Liver (tissue), 9 donors: ENCODE results near the gene NDUFS5. TPM values are rescaled to one million over a fixed set of nuclear protein-coding genes. Genes with fewer than 3 reads are reported as not detected.

Source experiments
- DNase-seq: peaks from one replicate; pipeline ENCODE4 v3.0.0-alpha.2; 2017; ENCODE audit warnings: low spot score
- H3K27ac ChIP-seq, 2 donors: one replicate each; pipeline ENCODE4 v1.7.0; 2013; ENCODE audit warnings: inconsistent platforms in 2 of 2, low read length in 2 of 2, control low read depth in 1 of 2, low read depth in 1 of 2, mild to moderate bottlenecking in 1 of 2
- H3K27me3 ChIP-seq, 4 donors: one replicate each; pipeline versions ENCODE4 v1.6.1 to v1.7.0; 2013; ENCODE audit warnings: low read length in 3 of 4, inconsistent platforms in 1 of 4, mild to moderate bottlenecking in 1 of 4, moderate library complexity in 1 of 4; ENCODE audit not compliant: control insufficient read depth in 4 of 4, insufficient read depth in 4 of 4
- H3K36me3 ChIP-seq, 4 donors: one replicate each; pipeline versions ENCODE4 v1.6.1 to v1.7.0; 2013; ENCODE audit warnings: low read length in 3 of 4, mild to moderate bottlenecking in 3 of 4, low read depth in 1 of 4, moderate library complexity in 1 of 4; ENCODE audit not compliant: control insufficient read depth in 4 of 4, insufficient read depth in 3 of 4
- H3K4me1 ChIP-seq, 4 donors: one replicate each; pipeline versions ENCODE4 v1.6.1 to v1.7.0; 2013; ENCODE audit warnings: low read length in 3 of 4, mild to moderate bottlenecking in 3 of 4, moderate library complexity in 1 of 4; ENCODE audit not compliant: control insufficient read depth in 4 of 4, insufficient read depth in 4 of 4
- H3K4me3 ChIP-seq, 3 donors: one replicate each; pipeline versions ENCODE4 v1.6.1 to v1.7.0; 2013; ENCODE audit warnings: low read length in 3 of 3, control low read depth in 1 of 3, low read depth in 1 of 3, mild to moderate bottlenecking in 1 of 3
- H3K9ac ChIP-seq, 2 donors: one replicate each; pipeline ENCODE4 v1.7.0; 2013; ENCODE audit warnings: low read length in 2 of 2, mild to moderate bottlenecking in 2 of 2, moderate library complexity in 2 of 2, control low read depth in 1 of 2, low read depth in 1 of 2
- H3K9me3 ChIP-seq, 4 donors: one replicate each; pipeline versions ENCODE4 v1.6.1 to v1.7.0; 2013; ENCODE audit warnings: low read length in 3 of 4; ENCODE audit not compliant: control insufficient read depth in 4 of 4
- EGR1 ChIP-seq, 2 donors: IDR thresholded peaks; 2 replicates each; pipeline ENCODE4 v1.6.1; 2016 to 2018; ENCODE audit warnings: antibody characterized with exemption in 2 of 2, low read depth in 2 of 2
- FOXA1 ChIP-seq: IDR thresholded peaks from 2 replicates; pipeline ENCODE4 v1.6.1; 2016; ENCODE audit warnings: antibody characterized with exemption
- FOXA2 ChIP-seq: IDR thresholded peaks from 2 replicates; pipeline ENCODE4 v1.6.1; 2016; ENCODE audit warnings: antibody characterized with exemption
- GABPA ChIP-seq, 2 donors: IDR thresholded peaks in 1 of 2; conservative IDR thresholded peaks in 1 of 2; 2 replicates each; pipeline ENCODE4 v1.6.1; 2016; ENCODE audit warnings: antibody characterized with exemption in 2 of 2, mild to moderate bottlenecking in 1 of 2, moderate library complexity in 1 of 2
- HNF4G ChIP-seq: IDR thresholded peaks from 2 replicates; pipeline ENCODE4 v1.6.1; 2016; ENCODE audit warnings: antibody characterized with exemption
- JUND ChIP-seq, 2 donors: IDR thresholded peaks; 2 replicates each; pipeline ENCODE4 v1.6.1; 2016; ENCODE audit warnings: antibody characterized with exemption in 2 of 2
- RAD21 ChIP-seq, 2 donors: IDR thresholded peaks; 2 replicates each; pipeline ENCODE4 v1.6.1; 2016; ENCODE audit warnings: antibody characterized with exemption in 2 of 2, mild to moderate bottlenecking in 2 of 2
- RXRA ChIP-seq, 2 donors: IDR thresholded peaks; 2 replicates each; pipeline ENCODE4 v1.6.1; 2017 to 2018; ENCODE audit warnings: antibody characterized with exemption in 2 of 2, mild to moderate bottlenecking in 1 of 2
- SP1 ChIP-seq: IDR thresholded peaks from 2 replicates; pipeline ENCODE4 v1.6.1; 2018; ENCODE audit warnings: antibody characterized with exemption, mild to moderate bottlenecking
- TAF1 ChIP-seq: conservative IDR thresholded peaks from 2 replicates; pipeline ENCODE4 v1.6.1; 2016; ENCODE audit warnings: antibody characterized with exemption, mild to moderate bottlenecking
- WGBS: extraction: QIAGEN DNeasy Blood & Tissue Kit; methylation state at CpG from one replicate; pipeline ENCODE4 v1.1.7; 2013; 5-methylcytosine and 5-hydroxymethylcytosine counted together
- polyA plus RNA-seq, 2 donors: library from polyadenylated mRNA; stranded (reverse) in 1 of 2; unstranded in 1 of 2; fragments of 200-250 nt in 1 of 2; fragments of >200 nt in 1 of 2; fragmentation: Nextera tagmentation in 1 of 2; extraction: Ambion mirVana in 1 of 2; gene quantifications; one replicate each; pipeline versions ENCODE4 v1.2.1 to v1.2.3, GENCODE V29; 2013 to 2015
- total RNA-seq, 2 donors: library from RNA; depleted of rRNA; stranded (reverse); fragments of >200 nt; gene quantifications; one replicate each; pipeline ENCODE4 v1.2.3, GENCODE V29; 2014
- TF ChIP-seq, protein P1 (sequence below): fragments of 150-350 bp; IDR thresholded peaks from 2 replicates; pipeline ENCODE4 v1.5.1; 2017; ENCODE audit warnings: improper control_type of control experiment, low read depth, low read length; ENCODE audit not compliant: missing input control
- TF ChIP-seq, protein P2 (sequence below): IDR thresholded peaks from 2 replicates; pipeline ENCODE4 v1.6.1; 2016; ENCODE audit warnings: antibody characterized with exemption
- TF ChIP-seq, protein P3 (sequence below): IDR thresholded peaks from 2 replicates; pipeline ENCODE4 v1.6.1; 2016; ENCODE audit warnings: antibody characterized with exemption
- TF ChIP-seq, protein P4 (sequence below): IDR thresholded peaks from 2 replicates; pipeline ENCODE4 v1.6.1; 2016; ENCODE audit warnings: antibody characterized with exemption
- TF ChIP-seq, protein P5 (sequence below): IDR thresholded peaks from 2 replicates; pipeline ENCODE4 v1.6.1; 2016; ENCODE audit warnings: antibody characterized with exemption, mild to moderate bottlenecking
- donor health status: healthy.
- donor health status: healthy.
- donor health status: healthy.
- donor health status: healthy.
- donor health status: healthy.

NDUFS5 gene
- total and polyA plus RNA-seq, 4 donors = 193 to 308 (median 236) TPM

DNA sequence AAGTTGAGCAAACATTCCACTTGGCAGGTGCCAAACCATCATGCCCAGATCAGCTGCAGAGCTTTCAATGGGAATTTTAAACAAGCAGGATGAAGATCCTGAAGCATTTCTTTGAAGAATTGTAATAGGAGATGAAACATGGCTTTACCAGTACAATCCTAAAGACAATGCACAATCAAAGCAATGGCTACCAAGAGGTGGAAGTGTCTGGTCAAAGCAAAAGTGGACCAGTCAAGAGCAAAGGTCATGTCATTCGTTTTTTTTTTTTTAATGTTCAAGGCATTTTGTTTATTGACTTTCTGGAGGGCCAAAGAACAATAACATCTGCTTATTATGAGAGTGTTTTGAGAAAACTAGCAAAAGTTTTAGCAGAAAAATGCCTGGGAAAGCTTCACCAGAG is 3.0 kb upstream of the NDUFS5 start:
- H3K9me3 ChIP-seq = no peaks in the 10 kb centered on the region
- H3K4me1 ChIP-seq = peaks cover 0 to 11% (median 5%) of the 10 kb centered on the region in 4 donors
- no peak for TF ChIP-seq FOXA1
- no peak for TF ChIP-seq RAD21 (IDR thresholded peaks at IDR 0.05)
- no peak for TF ChIP-seq TAF1
- H3K27me3 ChIP-seq = no peaks in the 10 kb centered on the region
- no peaks in the 10 kb centered on the region for H3K36me3 ChIP-seq
- H3K27ac ChIP-seq = no peak overlapping the region
- 36% methylated on average over 1 of the region's 1 CpG for WGBS
- H3K9ac ChIP-seq = no peak overlapping the region
- no peak overlapping the region for H3K4me3 ChIP-seq
- no peak for DNase-seq

DNA sequence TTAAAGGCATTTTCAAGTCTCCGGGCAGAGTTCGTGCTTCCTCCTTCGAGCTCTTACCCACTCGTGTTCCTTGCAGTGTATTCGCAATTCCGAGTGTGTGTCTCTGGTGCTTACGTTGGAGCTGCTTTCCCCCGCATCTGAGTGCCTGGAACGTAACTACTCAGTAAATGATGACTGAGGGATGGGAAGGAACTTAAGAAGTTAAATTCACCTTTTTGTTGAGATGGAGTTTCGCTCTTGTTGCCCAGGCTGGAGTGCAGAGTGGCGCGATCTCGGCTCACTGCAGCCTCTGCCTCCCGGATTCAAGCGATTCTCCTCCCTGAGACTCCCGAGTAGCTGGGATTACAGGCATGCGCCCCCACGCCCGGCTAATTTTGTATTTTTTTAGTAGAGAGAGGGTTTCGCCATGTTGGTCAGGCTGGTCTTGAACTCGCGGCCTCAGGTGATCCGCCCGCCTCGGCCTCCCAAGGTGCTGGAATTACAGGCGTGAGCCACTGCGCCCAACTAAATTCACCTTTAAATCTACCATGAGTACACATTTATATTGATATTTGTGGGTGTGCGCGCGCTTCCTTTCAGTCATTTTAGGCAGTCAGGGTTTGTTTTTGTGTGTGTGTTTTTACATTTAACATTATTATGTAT is 837 bp downstream of the NDUFS5 start:
- H3K9me3 ChIP-seq = no peaks in the 10 kb centered on the region
- peaks cover 3 to 23% (median 15%) of the 10 kb centered on the region in 4 donors for H3K36me3 ChIP-seq
- peak overlapping the region; percentile 56 to 96 (median 94) for H3K4me3 ChIP-seq
- TF ChIP-seq GABPA (IDR thresholded peaks at IDR 0.05 in 1 of 2, conservative IDR thresholded peaks at IDR 0.05 in 1 of 2) (no peak), SP1 (no peak), FOXA2 (no peak), JUND (IDR thresholded peaks at IDR 0.05) (no peak), FOXA1 (no peak), RXRA (IDR thresholded peaks at IDR 0.05) (no peak)
- TF ChIP-seq, protein P1, sequence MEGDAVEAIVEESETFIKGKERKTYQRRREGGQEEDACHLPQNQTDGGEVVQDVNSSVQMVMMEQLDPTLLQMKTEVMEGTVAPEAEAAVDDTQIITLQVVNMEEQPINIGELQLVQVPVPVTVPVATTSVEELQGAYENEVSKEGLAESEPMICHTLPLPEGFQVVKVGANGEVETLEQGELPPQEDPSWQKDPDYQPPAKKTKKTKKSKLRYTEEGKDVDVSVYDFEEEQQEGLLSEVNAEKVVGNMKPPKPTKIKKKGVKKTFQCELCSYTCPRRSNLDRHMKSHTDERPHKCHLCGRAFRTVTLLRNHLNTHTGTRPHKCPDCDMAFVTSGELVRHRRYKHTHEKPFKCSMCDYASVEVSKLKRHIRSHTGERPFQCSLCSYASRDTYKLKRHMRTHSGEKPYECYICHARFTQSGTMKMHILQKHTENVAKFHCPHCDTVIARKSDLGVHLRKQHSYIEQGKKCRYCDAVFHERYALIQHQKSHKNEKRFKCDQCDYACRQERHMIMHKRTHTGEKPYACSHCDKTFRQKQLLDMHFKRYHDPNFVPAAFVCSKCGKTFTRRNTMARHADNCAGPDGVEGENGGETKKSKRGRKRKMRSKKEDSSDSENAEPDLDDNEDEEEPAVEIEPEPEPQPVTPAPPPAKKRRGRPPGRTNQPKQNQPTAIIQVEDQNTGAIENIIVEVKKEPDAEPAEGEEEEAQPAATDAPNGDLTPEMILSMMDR = no peak
- TF ChIP-seq, protein P2, sequence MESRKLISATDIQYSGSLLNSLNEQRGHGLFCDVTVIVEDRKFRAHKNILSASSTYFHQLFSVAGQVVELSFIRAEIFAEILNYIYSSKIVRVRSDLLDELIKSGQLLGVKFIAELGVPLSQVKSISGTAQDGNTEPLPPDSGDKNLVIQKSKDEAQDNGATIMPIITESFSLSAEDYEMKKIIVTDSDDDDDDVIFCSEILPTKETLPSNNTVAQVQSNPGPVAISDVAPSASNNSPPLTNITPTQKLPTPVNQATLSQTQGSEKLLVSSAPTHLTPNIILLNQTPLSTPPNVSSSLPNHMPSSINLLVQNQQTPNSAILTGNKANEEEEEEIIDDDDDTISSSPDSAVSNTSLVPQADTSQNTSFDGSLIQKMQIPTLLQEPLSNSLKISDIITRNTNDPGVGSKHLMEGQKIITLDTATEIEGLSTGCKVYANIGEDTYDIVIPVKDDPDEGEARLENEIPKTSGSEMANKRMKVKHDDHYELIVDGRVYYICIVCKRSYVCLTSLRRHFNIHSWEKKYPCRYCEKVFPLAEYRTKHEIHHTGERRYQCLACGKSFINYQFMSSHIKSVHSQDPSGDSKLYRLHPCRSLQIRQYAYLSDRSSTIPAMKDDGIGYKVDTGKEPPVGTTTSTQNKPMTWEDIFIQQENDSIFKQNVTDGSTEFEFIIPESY = no peak
- TF ChIP-seq, protein P3, sequence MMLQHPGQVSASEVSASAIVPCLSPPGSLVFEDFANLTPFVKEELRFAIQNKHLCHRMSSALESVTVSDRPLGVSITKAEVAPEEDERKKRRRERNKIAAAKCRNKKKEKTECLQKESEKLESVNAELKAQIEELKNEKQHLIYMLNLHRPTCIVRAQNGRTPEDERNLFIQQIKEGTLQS = no peak
- peaks cover 0 to 11% (median 5%) of the 10 kb centered on the region in 4 donors for H3K4me1 ChIP-seq
- H3K27me3 ChIP-seq = no peaks in the 10 kb centered on the region
- peak overlapping the region; percentile 82 to 97 for H3K27ac ChIP-seq
- 32% methylated on average over 30 of the region's 30 CpGs for WGBS
- DNase-seq = no peak
- peak overlapping the region; percentile 48 to 90 for H3K9ac ChIP-seq

DNA sequence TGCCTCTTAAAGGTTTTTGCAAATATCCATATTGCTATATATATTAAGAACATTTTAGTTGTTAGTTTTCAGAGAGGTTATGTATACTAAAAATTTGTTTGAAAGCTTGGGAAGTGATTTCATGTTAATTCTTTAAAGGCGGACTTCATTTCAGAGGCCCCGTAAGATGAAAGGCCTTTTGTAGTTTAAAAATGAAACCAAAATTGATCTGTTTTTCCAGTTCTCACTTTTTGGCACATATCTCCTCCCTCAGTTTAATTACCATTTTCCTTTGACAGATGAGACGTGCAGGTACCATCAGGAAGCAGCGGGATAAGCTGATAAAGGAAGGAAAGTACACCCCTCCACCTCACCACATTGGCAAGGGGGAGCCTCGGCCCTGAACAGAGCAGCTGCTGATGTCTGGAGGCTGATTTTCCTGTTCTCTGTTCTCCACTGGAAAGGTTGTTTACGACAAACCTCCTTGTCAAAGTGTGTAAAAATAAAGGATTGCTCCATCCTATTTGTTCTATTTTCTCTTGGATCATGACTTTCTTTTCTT is 8.0 kb downstream of the NDUFS5 start:
- no peaks in the 10 kb centered on the region for H3K27me3 ChIP-seq
- H3K4me3 ChIP-seq = no peak overlapping the region
- WGBS = 78% methylated on average over 6 of the region's 6 CpGs
- no peak for DNase-seq
- H3K36me3 ChIP-seq = peaks cover 11 to 53% (median 37%) of the 10 kb centered on the region in 4 donors
- H3K9ac ChIP-seq = no peak overlapping the region
- H3K27ac ChIP-seq = no peak overlapping the region
- no peak for TF ChIP-seq JUND (IDR thresholded peaks at IDR 0.05)
- TF ChIP-seq TAF1 = no peak
- TF ChIP-seq, protein P3 = no peak
- TF ChIP-seq FOXA2 = no peak
- TF ChIP-seq, protein P4, sequence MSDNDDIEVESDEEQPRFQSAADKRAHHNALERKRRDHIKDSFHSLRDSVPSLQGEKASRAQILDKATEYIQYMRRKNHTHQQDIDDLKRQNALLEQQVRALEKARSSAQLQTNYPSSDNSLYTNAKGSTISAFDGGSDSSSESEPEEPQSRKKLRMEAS = no peak
- TF ChIP-seq, protein P5, sequence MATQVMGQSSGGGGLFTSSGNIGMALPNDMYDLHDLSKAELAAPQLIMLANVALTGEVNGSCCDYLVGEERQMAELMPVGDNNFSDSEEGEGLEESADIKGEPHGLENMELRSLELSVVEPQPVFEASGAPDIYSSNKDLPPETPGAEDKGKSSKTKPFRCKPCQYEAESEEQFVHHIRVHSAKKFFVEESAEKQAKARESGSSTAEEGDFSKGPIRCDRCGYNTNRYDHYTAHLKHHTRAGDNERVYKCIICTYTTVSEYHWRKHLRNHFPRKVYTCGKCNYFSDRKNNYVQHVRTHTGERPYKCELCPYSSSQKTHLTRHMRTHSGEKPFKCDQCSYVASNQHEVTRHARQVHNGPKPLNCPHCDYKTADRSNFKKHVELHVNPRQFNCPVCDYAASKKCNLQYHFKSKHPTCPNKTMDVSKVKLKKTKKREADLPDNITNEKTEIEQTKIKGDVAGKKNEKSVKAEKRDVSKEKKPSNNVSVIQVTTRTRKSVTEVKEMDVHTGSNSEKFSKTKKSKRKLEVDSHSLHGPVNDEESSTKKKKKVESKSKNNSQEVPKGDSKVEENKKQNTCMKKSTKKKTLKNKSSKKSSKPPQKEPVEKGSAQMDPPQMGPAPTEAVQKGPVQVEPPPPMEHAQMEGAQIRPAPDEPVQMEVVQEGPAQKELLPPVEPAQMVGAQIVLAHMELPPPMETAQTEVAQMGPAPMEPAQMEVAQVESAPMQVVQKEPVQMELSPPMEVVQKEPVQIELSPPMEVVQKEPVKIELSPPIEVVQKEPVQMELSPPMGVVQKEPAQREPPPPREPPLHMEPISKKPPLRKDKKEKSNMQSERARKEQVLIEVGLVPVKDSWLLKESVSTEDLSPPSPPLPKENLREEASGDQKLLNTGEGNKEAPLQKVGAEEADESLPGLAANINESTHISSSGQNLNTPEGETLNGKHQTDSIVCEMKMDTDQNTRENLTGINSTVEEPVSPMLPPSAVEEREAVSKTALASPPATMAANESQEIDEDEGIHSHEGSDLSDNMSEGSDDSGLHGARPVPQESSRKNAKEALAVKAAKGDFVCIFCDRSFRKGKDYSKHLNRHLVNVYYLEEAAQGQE = no peak
- TF ChIP-seq SP1 = no peak
- TF ChIP-seq GABPA (IDR thresholded peaks at IDR 0.05 in 1 of 2, conservative IDR thresholded peaks at IDR 0.05 in 1 of 2) = no peak
- no peak for TF ChIP-seq EGR1 (IDR thresholded peaks at IDR 0.05; ENCODE audit: low read depth in 2 of 2)
- TF ChIP-seq, protein P2 = no peak
- no peak for TF ChIP-seq FOXA1
- TF ChIP-seq HNF4G = no peak
- H3K9me3 ChIP-seq = no peaks in the 10 kb centered on the region
- H3K4me1 ChIP-seq = no peaks in the 10 kb centered on the region
